Neural crest cell (in vitro differentiated cells): ENCODE results near the gene WSCD2. TPM values are rescaled to one million over a fixed set of nuclear protein-coding genes. Genes with fewer than 3 reads are reported as not detected.

Source experiments
- DNase-seq: peaks from one replicate; pipeline ENCODE4 v3.0.0; 2021; ENCODE audit warnings: low read depth, mixed read lengths, low spot score
- H3K27ac Mint-ChIP-seq: one replicate; pipeline ENCODE4 v1.8.0; 2021; ENCODE audit warnings: mild to moderate bottlenecking, mixed read lengths; ENCODE audit not compliant: unreplicated experiment
- H3K27me3 Mint-ChIP-seq: 2 replicates; pipeline ENCODE4 v1.8.0; 2021; ENCODE audit warnings: low read depth, mild to moderate bottlenecking, mixed read lengths
- H3K36me3 Mint-ChIP-seq: 2 replicates; pipeline ENCODE4 v1.8.0; 2021; ENCODE audit warnings: low read depth, mild to moderate bottlenecking, mixed read lengths
- H3K4me1 Mint-ChIP-seq: 2 replicates; pipeline ENCODE4 v1.8.0; 2021; ENCODE audit warnings: mixed read lengths
- H3K4me3 Mint-ChIP-seq: one replicate; pipeline ENCODE4 v1.8.0; 2021; ENCODE audit warnings: mild to moderate bottlenecking, mixed read lengths
- H3K9me3 Mint-ChIP-seq: 2 replicates; pipeline ENCODE4 v1.8.0; 2021; ENCODE audit warnings: mixed read lengths
- CTCF ChIP-seq: fragments of 200-600 bp; sonication (generic); conservative IDR thresholded peaks from 2 replicates; pipeline ENCODE4 v1.5.0; 2021; ENCODE audit warnings: antibody characterized with exemption, mild to moderate bottlenecking
- total RNA-seq: library from RNA; stranded (reverse); gene quantifications from 2 replicates; pipeline ENCODE4 v1.2.1, GENCODE V29; 2021

The WSCD2 gene
- total RNA-seq, 1 donor from 2014 or later: 1.4 TPM

- Mint-ChIP-seq H3K27me3 (peaks cover 21% of the 10 kb centered on the region), H3K4me3 (no peak overlapping the region), H3K36me3 (no peaks in the 10 kb centered on the region), H3K4me1 (peaks cover 6% of the 10 kb centered on the region), H3K27ac (no peak overlapping the region), H3K9me3 (peaks cover 10% of the 10 kb centered on the region)
- DNase-seq: no peak
- TF ChIP-seq CTCF: no peak
Measured at GRCh38 chr12:108260039-108260438, 131.0 kb downstream of the WSCD2 start.

GRCh38 chr12:108260969-108261368 is 131.9 kb downstream of the WSCD2 start:
- no peak for DNase-seq
- no peaks in the 10 kb centered on the region for H3K36me3 Mint-ChIP-seq
- no peak for TF ChIP-seq CTCF
- H3K4me1 Mint-ChIP-seq: peaks cover 4% of the 10 kb centered on the region
- H3K9me3 Mint-ChIP-seq: peaks cover 10% of the 10 kb centered on the region
- H3K27ac Mint-ChIP-seq: no peak overlapping the region
- no peak overlapping the region for H3K4me3 Mint-ChIP-seq
- H3K27me3 Mint-ChIP-seq: peaks cover 25% of the 10 kb centered on the region

GRCh38 chr12:108265505-108265904 is 136.4 kb downstream of the WSCD2 start:
- Mint-ChIP-seq H3K36me3 (no peaks in the 10 kb centered on the region), H3K27ac (no peak overlapping the region), H3K4me3 (no peak overlapping the region), H3K9me3 (peaks cover 8% of the 10 kb centered on the region), H3K27me3 (peaks cover 31% of the 10 kb centered on the region), H3K4me1 (peaks cover 10% of the 10 kb centered on the region)
- TF ChIP-seq CTCF: no peak
- DNase-seq: no peak

- Mint-ChIP-seq H3K4me1 (peaks cover 10% of the 10 kb centered on the region), H3K36me3 (no peaks in the 10 kb centered on the region), H3K27me3 (peaks cover 31% of the 10 kb centered on the region), H3K4me3 (no peak overlapping the region), H3K9me3 (peaks cover 8% of the 10 kb centered on the region), H3K27ac (no peak overlapping the region)
- DNase-seq: no peak
- no peak for TF ChIP-seq CTCF
Measured at GRCh38 chr12:108266131-108266530, 137.0 kb downstream of the WSCD2 start.

GRCh38 chr12:108267450-108267849 is 138.4 kb downstream of the WSCD2 start:
- no peak for DNase-seq
- peaks cover under 1% of the 10 kb centered on the region for H3K9me3 Mint-ChIP-seq
- no peak overlapping the region for H3K4me3 Mint-ChIP-seq
- H3K4me1 Mint-ChIP-seq: peaks cover 16% of the 10 kb centered on the region
- no peaks in the 10 kb centered on the region for H3K36me3 Mint-ChIP-seq
- H3K27ac Mint-ChIP-seq: no peak overlapping the region
- no peak for TF ChIP-seq CTCF
- H3K27me3 Mint-ChIP-seq: peaks cover 27% of the 10 kb centered on the region

- Mint-ChIP-seq H3K27me3 (peaks cover 23% of the 10 kb centered on the region), H3K36me3 (no peaks in the 10 kb centered on the region), H3K27ac (no peak overlapping the region), H3K4me3 (no peak overlapping the region), H3K9me3 (no peaks in the 10 kb centered on the region), H3K4me1 (peaks cover 16% of the 10 kb centered on the region)
- no peak for TF ChIP-seq CTCF
- DNase-seq: no peak
Measured at GRCh38 chr12:108268397-108268796, 139.3 kb downstream of the WSCD2 start.
